ENCODE measurements around the gene EEFSEC.
"Not testable (repeated sequence)": the region's sequence is repeated elsewhere in the genome, so short reads cannot be mapped to it uniquely, and the experiment has no call there.

Gene EEFSEC

GRCh38 chr3:128154354-128154753 is 1.1 kb downstream of the EEFSEC start:
- not testable (repeated sequence) for DNase-seq

- DNase-seq, result no peak
These were observed 2.5 kb downstream of the EEFSEC start for GRCh38 chr3:128155616-128156360.

DNA sequence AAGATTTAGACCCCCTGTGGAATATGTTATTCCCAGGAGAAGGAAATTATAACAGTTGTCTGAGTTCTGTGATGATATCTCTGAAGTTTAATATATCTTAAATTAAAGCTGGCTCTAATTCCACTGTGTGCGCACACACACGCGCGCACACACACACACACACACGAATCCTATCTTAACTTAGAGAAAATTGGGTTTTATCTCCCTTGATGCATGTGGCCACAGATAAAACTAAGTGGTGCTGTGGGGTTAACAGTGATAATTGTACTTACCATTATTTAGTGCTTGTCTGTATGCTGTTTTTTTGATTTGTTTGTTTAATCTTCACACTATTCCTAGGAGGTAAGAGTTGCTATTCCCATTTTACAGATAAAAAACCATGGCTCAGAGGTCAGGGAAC is 7.4 kb downstream of the EEFSEC start:
- no peak for DNase-seq

GRCh38 chr3:128163432-128163831 is 10.2 kb downstream of the EEFSEC start:
- DNase-seq, result no peak

- no peak for DNase-seq
These were observed 13.7 kb downstream of the EEFSEC start for GRCh38 chr3:128166971-128167453.

DNA sequence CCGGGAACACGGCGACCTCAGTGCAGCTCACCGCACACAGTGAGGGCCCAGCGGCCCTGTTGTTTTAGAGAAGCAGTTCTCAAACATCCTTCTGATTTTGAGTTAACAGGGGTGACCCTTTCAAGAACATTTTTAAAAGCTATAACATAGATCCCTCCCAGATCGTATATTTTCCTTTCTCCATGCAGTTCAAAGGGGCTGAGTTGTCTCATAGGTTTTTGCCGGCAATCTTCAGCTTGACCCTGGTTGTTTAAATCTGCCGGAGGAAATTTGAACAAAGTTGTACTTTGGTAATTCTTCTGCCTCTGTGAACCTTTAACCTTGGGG is 14.3 kb downstream of the EEFSEC start:
- DNase-seq, result no peak

DNA sequence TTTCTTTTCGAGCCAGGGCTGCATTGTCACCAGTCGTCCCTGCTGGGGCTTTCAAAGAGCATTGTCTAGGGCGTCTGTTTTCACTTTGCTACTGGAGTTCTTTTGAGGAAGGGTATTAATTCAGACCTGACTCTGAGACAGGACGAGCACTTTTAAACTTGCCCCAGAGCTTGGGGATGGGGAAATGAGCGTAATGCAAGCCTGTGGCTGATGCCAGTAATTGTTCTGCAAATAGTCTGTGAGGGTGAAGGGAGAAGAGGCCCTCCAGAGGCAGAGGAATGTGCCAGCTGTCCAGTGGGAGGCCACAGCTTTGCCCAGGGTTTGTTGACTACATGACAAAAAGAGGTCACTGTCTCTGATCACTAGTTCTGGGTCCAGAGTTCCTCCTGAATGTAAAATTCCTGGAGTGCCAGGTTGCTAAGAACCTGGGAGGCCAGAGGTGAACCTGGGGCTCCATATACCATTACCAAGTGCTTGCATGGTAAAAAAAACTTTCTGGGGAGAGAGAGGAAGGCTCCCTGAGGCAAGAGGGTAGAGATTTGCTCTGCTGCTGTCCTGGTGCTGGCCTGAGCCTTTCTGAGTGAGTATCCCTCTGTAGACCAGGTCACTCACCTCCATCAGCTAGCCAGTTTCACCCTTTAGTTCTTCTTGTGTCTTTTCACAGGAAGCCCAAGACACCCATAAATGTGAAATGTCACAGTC is 14.8 kb downstream of the EEFSEC start:
- DNase-seq, result no peak

- DNase-seq, result no peak
These were observed 15.6 kb downstream of the EEFSEC start for GRCh38 chr3:128168836-128169235.

DNA sequence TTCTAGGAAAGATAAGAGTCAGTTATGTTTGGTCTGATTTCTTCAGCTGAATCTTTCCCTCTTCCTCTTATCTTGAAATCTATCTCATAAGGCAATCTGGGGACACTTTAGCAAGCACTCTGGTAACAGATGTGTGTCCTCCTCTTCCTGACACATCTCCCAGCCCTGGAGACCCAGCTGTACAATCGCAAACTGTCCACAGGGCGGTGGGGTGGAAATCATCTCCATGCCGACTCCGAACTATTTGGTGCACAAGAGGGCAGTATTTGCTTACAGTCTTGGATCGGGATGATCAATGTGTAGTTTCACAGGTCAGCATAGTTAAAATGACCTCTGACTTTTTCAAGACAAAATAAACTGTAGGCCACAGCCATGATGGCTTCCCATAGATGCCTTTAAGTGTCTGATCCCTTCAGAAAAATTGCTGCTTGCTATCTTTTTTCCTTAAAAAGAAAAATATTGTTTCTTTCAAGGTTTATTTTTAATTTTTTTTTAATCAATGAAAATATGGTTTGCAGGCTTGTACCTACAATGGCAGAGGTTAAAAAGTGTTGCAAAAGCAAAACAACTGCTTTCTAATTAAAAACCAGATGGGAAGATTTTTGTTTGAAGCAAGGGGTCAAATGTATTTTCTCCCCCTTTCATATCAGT is 17.7 kb downstream of the EEFSEC start:
- no peak for DNase-seq

- no peak for DNase-seq
These were observed 19.9 kb downstream of the EEFSEC start for GRCh38 chr3:128173200-128173599.

- no peak for DNase-seq
These were observed 20.6 kb downstream of the EEFSEC start for GRCh38 chr3:128173849-128174248.

DNA sequence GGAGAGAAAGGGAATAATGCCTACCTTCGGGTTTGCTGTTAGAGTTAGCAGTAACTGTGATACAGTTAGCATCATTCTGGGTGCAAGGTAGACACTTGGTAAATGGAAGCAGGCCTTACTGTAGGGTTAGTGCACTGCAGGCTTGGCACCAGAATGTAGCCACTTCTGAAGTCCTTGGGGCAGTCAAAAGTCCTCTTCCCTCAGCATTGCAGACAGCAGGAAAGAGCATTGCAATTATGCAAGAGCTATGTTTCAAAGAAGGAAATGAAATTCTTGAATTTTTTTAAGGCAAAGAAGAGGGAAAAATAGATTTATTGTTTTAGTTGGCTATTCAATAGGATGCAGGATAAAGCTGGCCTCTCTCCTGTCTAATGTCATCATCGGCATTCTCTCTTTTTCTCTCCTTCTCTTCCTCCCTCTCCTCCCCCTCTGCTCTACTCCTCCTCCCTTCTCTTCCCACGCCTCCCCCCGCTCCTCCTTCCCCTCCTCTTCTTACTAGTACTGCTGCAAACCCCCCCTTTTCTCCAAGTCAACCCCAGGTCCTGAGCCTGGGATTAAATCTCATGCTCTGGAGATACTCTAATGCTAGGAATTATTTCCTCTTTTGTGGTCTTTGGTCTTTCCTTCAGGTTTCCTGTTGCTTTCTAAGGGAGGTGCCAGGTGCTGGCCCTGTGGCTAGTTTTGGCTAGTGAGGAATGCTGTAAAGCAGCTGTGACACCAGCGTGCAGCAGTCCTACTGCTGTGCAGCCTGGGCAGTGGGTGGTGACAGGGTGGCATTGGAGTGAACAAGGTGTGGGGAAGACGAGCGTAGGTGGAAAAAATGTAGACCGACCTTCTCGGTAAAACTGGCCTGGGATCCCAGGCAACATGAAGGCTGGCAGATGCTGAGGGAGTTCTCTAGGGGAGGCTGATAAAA is 21.7 kb downstream of the EEFSEC start:
- no peak for DNase-seq

DNA sequence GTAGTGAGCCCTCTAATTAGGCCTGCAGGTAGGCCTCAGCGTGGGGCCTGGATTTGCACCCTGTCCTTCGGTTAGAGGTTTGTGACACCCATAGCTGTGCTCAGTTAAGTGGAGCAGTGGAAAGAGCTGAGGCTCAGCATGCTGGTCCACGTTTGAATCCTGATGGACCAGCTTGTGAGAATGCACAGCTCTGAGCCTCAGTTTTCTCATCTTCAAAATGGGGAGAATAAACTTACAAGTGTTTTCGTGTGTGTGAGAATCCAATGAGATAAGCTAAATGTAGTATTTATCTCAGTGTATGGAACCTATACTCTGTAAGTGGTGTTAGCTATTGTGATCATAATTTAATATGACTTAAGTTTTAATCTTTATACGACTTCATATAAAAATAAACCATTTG is 22.5 kb downstream of the EEFSEC start:
- DNase-seq, result no peak

- DNase-seq, result no peak
These were observed 23.1 kb downstream of the EEFSEC start for GRCh38 chr3:128176276-128176833.

DNA sequence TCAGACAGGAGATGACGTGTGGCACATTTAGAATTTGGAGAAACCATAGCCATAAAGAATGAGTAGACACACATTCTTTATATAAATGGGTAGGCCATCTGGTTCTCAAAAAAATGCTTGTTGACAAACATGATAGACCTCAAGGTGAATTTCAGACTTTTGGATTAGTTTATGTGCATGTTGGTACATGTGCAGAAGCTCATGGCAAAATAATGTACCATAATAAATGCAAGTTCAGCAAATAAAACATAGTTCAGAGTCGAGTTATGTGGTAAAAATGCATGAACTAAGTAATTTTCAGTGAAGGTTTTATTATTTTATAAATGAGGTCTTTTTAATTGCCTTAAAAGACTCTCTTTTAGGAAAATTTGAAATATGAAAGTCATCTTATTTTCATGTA is 24.6 kb downstream of the EEFSEC start:
- DNase-seq, result no peak

DNA sequence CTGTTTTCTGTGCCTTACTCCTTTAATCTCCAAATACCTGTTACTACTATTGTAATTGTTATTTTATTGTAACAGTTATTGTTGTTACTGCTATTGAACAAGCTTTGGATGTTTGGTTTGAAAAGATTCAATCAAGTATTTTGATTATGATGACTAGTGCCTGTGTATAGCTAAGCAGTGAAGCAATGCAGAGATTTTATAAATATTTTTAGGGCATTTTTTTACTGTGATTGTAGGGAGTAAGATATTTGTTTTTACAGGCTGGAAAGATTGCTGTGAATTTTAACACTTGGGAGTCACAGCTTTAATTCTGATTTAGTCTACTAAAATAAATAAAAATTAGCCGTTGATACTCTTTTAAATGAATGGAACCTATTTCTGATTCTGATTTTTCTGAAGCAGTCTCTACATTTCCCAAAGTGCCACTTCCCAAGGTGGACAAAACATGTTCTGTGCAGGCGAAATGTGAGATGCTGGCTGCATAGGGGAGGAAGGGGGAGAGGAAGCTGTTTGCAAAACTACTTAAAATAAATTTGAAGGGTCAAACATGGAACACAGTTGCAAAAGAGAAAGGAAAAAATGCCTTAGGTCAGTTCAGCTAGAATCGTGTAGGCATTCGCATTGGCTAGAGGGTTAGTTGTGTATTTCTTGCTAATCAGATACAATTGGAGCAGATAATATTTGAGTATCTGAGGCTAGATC is 25.7 kb downstream of the EEFSEC start:
- DNase-seq, result no peak

DNA sequence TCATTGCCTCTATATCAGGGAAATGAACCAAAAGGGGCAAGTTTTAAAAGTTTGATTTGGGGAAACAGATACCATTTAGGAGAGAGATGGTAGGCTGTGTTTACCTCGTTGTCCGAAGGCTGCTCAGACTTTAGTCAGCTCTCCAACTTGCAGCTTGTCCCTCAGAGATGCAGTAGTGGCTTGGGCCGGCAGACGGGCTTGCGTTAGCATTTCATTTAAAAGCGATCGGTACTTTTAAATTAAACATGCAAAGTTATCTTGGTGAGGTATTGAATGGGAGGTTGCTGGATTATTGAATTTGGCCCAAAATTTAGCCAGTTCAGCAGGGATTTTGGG is 26.2 kb downstream of the EEFSEC start:
- DNase-seq, result no peak

GRCh38 chr3:128180436-128180835 is 27.2 kb downstream of the EEFSEC start:
- DNase-seq, result no peak

- DNase-seq, result no peak
These were observed 27.6 kb downstream of the EEFSEC start for GRCh38 chr3:128180913-128181312.

DNA sequence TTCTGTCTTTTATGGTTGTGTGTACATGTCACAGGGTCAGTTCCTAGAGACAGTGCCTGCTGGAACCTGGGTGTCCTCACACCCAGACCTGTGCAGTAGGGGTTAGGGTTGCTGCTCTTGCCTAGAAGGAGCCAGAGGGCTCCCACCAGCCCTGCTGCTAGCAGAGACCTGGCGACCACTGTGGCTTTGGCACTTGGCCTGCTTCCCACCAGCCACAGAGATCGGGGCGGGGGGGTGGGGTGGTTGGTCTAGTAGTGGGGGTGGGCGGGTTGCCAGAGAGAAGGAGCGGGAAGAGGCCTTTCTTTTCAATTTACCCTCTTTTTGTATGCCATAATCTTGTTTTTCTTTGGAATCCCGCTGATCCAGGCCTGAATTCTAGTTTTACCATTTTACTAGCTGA is 29.4 kb downstream of the EEFSEC start:
- DNase-seq, result no peak

DNA sequence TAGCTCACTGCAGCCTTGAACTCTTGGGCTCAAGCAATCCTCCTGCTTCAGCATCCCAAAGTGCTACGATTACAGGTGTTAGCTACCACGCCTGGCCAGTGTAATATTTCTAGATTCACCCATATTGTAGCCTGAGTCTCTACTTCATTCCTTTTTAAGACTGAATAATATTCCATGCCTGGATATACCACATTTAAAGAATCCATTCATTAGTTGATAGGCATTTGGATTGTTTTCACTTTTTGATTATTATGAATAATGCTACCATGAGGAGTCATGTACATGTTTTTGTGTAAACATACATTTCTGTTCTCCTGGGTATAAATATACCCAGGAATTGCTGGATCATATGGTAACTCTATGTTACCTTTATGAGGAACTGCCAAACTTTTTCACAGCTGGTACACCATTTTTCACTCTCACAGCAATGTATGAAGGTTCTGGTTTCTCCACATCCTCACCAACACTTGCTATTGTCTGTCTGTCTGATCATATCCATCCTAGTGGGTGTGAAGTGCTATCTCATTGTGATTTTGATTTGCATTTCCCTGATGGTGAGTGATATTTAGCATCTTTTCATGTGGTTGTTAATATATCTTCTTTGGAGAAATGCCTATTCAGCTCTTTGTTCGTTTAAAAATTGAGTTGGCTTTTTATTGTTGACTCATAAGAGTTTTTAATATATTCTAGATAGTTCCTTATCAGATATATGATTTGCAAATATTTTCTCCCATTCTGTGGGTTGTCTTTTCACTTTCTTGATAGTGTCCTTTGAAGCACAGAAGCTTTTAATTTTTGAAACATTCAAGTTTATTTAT is 32.6 kb downstream of the EEFSEC start:
- DNase-seq, result no peak
